Smooth muscle cell (in vitro differentiated cells): ENCODE measurements around the gene ARL16. TPM values are rescaled to one million over a fixed set of nuclear protein-coding genes. Genes with fewer than 3 reads are reported as not detected.

ENCODE experiments used
- DNase-seq: peaks from one replicate; lab custom pipeline; 2025; ENCODE audit not compliant: unreplicated experiment; lab: John Stamatoyannopoulos, UW
- H2AFZ ChIP-seq: fragments of 200-600 bp; sonication (generic); 2 replicates; pipeline ENCODE4 v1.6.0; 2016; ENCODE audit warnings: antibody characterized with exemption, low read depth, mild to moderate bottlenecking
- H3F3A ChIP-seq: fragments of 200-600 bp; sonication (generic); 2 replicates; pipeline ENCODE4 v1.6.0; 2017; ENCODE audit warnings: antibody characterized with exemption, low read depth
- H3K27ac ChIP-seq: fragments of 200-600 bp; sonication (generic); 2 replicates; pipeline ENCODE4 v1.5.1; 2016; ENCODE audit warnings: low read depth, mild to moderate bottlenecking
- H3K27me3 ChIP-seq: fragments of 200-600 bp; sonication (generic); 2 replicates; pipeline ENCODE4 v1.6.1; 2016; ENCODE audit warnings: low read depth, mild to moderate bottlenecking
- H3K36me3 ChIP-seq: fragments of 200-600 bp; sonication (generic); 2 replicates; pipeline ENCODE4 v1.5.1; 2016; ENCODE audit warnings: low read depth
- H3K4me1 ChIP-seq: fragments of 200-600 bp; sonication (generic); 2 replicates; pipeline ENCODE4 v1.5.1; 2016; ENCODE audit warnings: low read depth
- H3K4me2 ChIP-seq: fragments of 200-600 bp; sonication (generic); 2 replicates; pipeline ENCODE4 v1.6.0; 2016; ENCODE audit warnings: mild to moderate bottlenecking
- H3K4me3 ChIP-seq: fragments of 200-600 bp; sonication (generic); 2 replicates; pipeline ENCODE4 v1.5.1; 2016; ENCODE audit warnings: mild to moderate bottlenecking
- H3K79me2 ChIP-seq: fragments of 200-600 bp; sonication (generic); 2 replicates; pipeline ENCODE4 v1.6.0; 2016; ENCODE audit warnings: low read depth, mild to moderate bottlenecking
- H3K9ac ChIP-seq: fragments of 200-600 bp; sonication (generic); 2 replicates; pipeline ENCODE4 v1.6.0; 2016; ENCODE audit warnings: low read depth
- H3K9me3 ChIP-seq: fragments of 200-600 bp; sonication (generic); replicated peaks from 2 replicates; pipeline ENCODE4 v1.5.1; 2016; ENCODE audit warnings: low read depth
- H4K20me1 ChIP-seq: fragments of 200-600 bp; sonication (generic); 2 replicates; pipeline ENCODE4 v1.6.0; 2016; ENCODE audit warnings: low read depth
- CTCF ChIP-seq: fragments of 200-600 bp; sonication (generic); IDR thresholded peaks from 2 replicates; pipeline ENCODE4 v1.5.1; 2017; ENCODE audit warnings: borderline replicate concordance, mild to moderate bottlenecking, antibody characterized with exemption; ENCODE audit not compliant: insufficient read depth, poor library complexity, severe bottlenecking
- WGBS: methylation state at CpG from one replicate; pipeline ENCODE4 v1.1.7; 2016; ENCODE audit warnings: low lambda C conversion rate; 5-methylcytosine and 5-hydroxymethylcytosine counted together
- polyA plus RNA-seq: library from polyadenylated mRNA; unstranded; fragments of >200 nt; fragmentation: Nextera tagmentation; extraction: Ambion mirVana; gene quantifications from 2 replicates; pipeline ENCODE4 v1.2.1, GENCODE V29; 2016
- total RNA-seq: library from RNA; depleted of rRNA; stranded (reverse); fragments of >200 nt; gene quantifications from 2 replicates; pipeline ENCODE4 v1.2.3, GENCODE V29; 2014

The ARL16 gene
- total and polyA plus RNA-seq, 2 experiments from 2014 or later, result 22.3 to 62.1 TPM

GRCh38 chr17:81703747-81704654 lies 20.4 kb upstream of the ARL16 start:
- Histone ChIP-seq H2AFZ (no peak overlapping the region), H3K4me2 (peak overlapping the region; percentile 97), H3K79me2 (peaks cover 55% of the 10 kb centered on the region), H3K27me3 (no peaks in the 10 kb centered on the region), H3K9me3 (no peaks in the 10 kb centered on the region), H4K20me1 (peaks cover 22% of the 10 kb centered on the region), H3K9ac (peak overlapping the region; percentile 99), H3K4me3 (peak overlapping the region; percentile 93), H3F3A (no peaks in the 10 kb centered on the region), H3K27ac (peak overlapping the region; percentile 97), H3K4me1 (peaks cover 16% of the 10 kb centered on the region), H3K36me3 (no peaks in the 10 kb centered on the region)
- DNase-seq, result no peak
- 35% methylated on average over 27 of the region's 27 CpGs for WGBS
- TF ChIP-seq CTCF, result no peak

GRCh38 chr17:81702934-81703746 lies 19.5 kb upstream of the ARL16 start, which contains the start of gene MRPL12:
Gene MRPL12 (plus strand): TSS chr17:81703367. CDS start chr17:81703502, 135 bp downstream.
- peak within 1 kb of the TSS; percentile 93 for H3K4me3 ChIP-seq
- H3K27ac ChIP-seq, result peak within 1 kb of the TSS; percentile 97
- H3K36me3 ChIP-seq, result no peaks in the 10 kb centered on the region
- peak within 1 kb of the TSS; percentile 99 for H3K9ac ChIP-seq
- no peaks in the 10 kb centered on the region for H3K27me3 ChIP-seq
- peak; percentile 64 for DNase-seq
- no peak for TF ChIP-seq CTCF
- peaks cover 31% of the 10 kb centered on the region for H4K20me1 ChIP-seq
- under 1% methylated on average over 78 of the region's 102 CpGs for WGBS
- peak within 1 kb of the TSS; percentile 77 for H2AFZ ChIP-seq
- no peaks in the 10 kb centered on the region for H3F3A ChIP-seq
- peak within 1 kb of the TSS; percentile 97 for H3K4me2 ChIP-seq
- H3K9me3 ChIP-seq, result no peaks in the 10 kb centered on the region
- H3K4me1 ChIP-seq, result peaks cover 16% of the 10 kb centered on the region
- H3K79me2 ChIP-seq, result peaks cover 60% of the 10 kb centered on the region

- no peak overlapping the region for H2AFZ ChIP-seq
- 89% methylated on average over 23 of the region's 23 CpGs for WGBS
- H4K20me1 ChIP-seq, result peaks cover 36% of the 10 kb centered on the region
- H3K9me3 ChIP-seq, result no peaks in the 10 kb centered on the region
- H3K4me1 ChIP-seq, result peaks cover 16% of the 10 kb centered on the region
- no peak overlapping the region for H3K27ac ChIP-seq
- peak overlapping the region; percentile 93 for H3K4me3 ChIP-seq
- no peak for TF ChIP-seq CTCF
- no peaks in the 10 kb centered on the region for H3K27me3 ChIP-seq
- H3K79me2 ChIP-seq, result peaks cover 72% of the 10 kb centered on the region
- no peak for DNase-seq
- H3K36me3 ChIP-seq, result no peaks in the 10 kb centered on the region
- peak overlapping the region; percentile 97 for H3K4me2 ChIP-seq
- no peak overlapping the region for H3K9ac ChIP-seq
- H3F3A ChIP-seq, result peaks cover 3% of the 10 kb centered on the region
Observed at GRCh38 chr17:81701288-81702071, 17.9 kb upstream of the ARL16 start.
